ENCODE results near the gene NSD1.

DNA sequence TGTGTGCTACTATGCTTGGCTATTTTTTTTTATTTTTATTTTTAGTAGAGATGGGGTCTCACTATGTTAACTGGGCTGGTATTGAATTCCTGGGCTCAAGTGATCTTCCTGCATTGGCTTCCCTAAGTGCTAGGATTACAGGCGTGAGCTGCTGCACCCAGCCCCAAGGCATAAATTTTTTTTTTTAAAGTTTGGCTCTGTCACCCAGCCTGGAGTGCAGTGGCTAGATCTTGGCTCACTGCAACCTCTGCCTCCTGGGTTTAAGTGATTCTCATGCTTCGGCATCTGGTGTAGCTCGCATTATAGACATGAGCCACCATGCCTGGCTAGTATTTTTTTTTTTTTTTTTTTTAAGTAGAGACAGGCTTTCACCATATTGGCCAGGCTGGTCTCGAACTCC, 99.6 kb downstream of the NSD1 start:
- TF ChIP-seq POLR2A (IDR thresholded peaks at IDR 0.05), result no peak
- TF ChIP-seq, protein P1, sequence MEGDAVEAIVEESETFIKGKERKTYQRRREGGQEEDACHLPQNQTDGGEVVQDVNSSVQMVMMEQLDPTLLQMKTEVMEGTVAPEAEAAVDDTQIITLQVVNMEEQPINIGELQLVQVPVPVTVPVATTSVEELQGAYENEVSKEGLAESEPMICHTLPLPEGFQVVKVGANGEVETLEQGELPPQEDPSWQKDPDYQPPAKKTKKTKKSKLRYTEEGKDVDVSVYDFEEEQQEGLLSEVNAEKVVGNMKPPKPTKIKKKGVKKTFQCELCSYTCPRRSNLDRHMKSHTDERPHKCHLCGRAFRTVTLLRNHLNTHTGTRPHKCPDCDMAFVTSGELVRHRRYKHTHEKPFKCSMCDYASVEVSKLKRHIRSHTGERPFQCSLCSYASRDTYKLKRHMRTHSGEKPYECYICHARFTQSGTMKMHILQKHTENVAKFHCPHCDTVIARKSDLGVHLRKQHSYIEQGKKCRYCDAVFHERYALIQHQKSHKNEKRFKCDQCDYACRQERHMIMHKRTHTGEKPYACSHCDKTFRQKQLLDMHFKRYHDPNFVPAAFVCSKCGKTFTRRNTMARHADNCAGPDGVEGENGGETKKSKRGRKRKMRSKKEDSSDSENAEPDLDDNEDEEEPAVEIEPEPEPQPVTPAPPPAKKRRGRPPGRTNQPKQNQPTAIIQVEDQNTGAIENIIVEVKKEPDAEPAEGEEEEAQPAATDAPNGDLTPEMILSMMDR (IDR thresholded peaks at IDR 0.05), result no peak

All from sigmoid colon (tissue), 3 donors.